ENCODE data around the gene NFAT5.
"Not testable (repeated sequence)": the region's sequence is repeated elsewhere in the genome, so short reads cannot be mapped to it uniquely, and the experiment has no call there.

DNA sequence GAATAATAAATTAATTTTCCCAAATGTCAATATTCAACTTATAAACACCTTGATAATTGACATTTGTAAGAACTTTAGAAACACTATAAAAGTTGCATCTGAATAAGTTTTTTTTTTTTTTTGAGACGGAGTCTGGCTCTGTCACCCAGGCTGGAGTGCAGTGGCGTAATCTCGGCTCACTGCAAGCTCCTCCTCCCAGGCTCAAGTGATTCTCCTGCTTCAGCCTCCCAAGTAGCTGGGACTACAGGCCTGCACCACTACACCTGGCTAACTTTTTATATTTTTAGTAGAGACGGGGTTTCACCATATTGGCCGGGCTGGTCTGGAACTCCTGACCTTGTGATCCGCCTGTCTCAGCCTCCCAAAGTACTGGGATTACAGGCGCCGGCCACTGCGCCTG is 13.0 kb downstream of the NFAT5 start:
- TF ChIP-seq, protein P1, sequence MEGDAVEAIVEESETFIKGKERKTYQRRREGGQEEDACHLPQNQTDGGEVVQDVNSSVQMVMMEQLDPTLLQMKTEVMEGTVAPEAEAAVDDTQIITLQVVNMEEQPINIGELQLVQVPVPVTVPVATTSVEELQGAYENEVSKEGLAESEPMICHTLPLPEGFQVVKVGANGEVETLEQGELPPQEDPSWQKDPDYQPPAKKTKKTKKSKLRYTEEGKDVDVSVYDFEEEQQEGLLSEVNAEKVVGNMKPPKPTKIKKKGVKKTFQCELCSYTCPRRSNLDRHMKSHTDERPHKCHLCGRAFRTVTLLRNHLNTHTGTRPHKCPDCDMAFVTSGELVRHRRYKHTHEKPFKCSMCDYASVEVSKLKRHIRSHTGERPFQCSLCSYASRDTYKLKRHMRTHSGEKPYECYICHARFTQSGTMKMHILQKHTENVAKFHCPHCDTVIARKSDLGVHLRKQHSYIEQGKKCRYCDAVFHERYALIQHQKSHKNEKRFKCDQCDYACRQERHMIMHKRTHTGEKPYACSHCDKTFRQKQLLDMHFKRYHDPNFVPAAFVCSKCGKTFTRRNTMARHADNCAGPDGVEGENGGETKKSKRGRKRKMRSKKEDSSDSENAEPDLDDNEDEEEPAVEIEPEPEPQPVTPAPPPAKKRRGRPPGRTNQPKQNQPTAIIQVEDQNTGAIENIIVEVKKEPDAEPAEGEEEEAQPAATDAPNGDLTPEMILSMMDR (IDR thresholded peaks at IDR 0.05) = not testable (repeated sequence)
- not testable (repeated sequence) for TF ChIP-seq EP300, POLR2A, POLR2AphosphoS5 (IDR thresholded peaks at IDR 0.05)

Measured in suprapubic skin (tissue), 4 donors.